GM12878 (cell line): ENCODE measurements around the gene MIPOL1. TPM values are rescaled to one million over a fixed set of nuclear protein-coding genes. Genes with fewer than 3 reads are reported as not detected.

ENCODE experiments used
- ATAC-seq: fragments of 200-7000 bp; cut with Tn5 transposase; 3 replicates; pipeline ENCODE4 v1.9.1; 2020; ENCODE audit warnings: mild to moderate bottlenecking, moderate library complexity
- BruUV-seq: library from RNA; stranded (reverse); fragments of 400-500 nt; replicated peaks from 2 replicates; lab custom pipeline; 2021; lab: Mats Ljungman, UMichigan
- CTCF ChIA-PET: fragments of 300-600 bp; sonication (Branson Sonifier 250); formaldehyde crosslinking; extraction: SDS; loops from one replicate; lab custom pipeline; 2021; ENCODE audit warnings: inconsistent platforms; lab: Yijun Ruan, JAX
- POLR2A ChIA-PET: fragments of 350-600 bp; formaldehyde crosslinking; extraction: SDS; loops from one replicate; lab custom pipeline; 2021; ENCODE audit warnings: inconsistent platforms; lab: Charles Lee
- RAD21 ChIA-PET: fragments of 300-600 bp; sonication (Branson Sonifier 250); formaldehyde crosslinking; loops from one replicate; lab custom pipeline; 2023; ENCODE audit warnings: antibody characterized with exemption; ENCODE audit not compliant: unreplicated experiment; lab: Charles Lee
- SMC1A ChIA-PET: fragments of 300-600 bp; sonication (Branson Sonifier 250); formaldehyde crosslinking; loops from one replicate; lab custom pipeline; 2023; ENCODE audit not compliant: unreplicated experiment, uncharacterized antibody; lab: Charles Lee
- DNase-seq: peaks from one replicate; pipeline ENCODE4 v3.0.0-alpha.2; 2011; ENCODE audit warnings: low read depth, low spot score
- FAIRE-seq: peaks from 3 replicates; lab custom pipeline; 2011; peaks lifted over from hg19 to GRCh38; lab: Jason Lieb, UNC
- H2AFZ ChIP-seq: 2 replicates; pipeline ENCODE4 v1.6.0; 2011; ENCODE audit warnings: low read depth, low read length, control low read depth; ENCODE audit not compliant: control insufficient read depth
- H3K27ac ChIP-seq: 2 replicates; pipeline ENCODE4 v1.5.1; 2011; ENCODE audit warnings: control low read depth; ENCODE audit not compliant: control insufficient read depth, insufficient read depth
- H3K27me3 ChIP-seq, 2 experiments: replicated peaks in 1 of 2; 2 replicates each; pipeline versions ENCODE4 v1.6.0 to v1.6.1; 2011; ENCODE audit warnings: low read length in 1 of 2; ENCODE audit not compliant: control insufficient read depth in 2 of 2, insufficient read depth in 2 of 2
- H3K36me3 ChIP-seq, 2 experiments: 2 replicates each; pipeline ENCODE4 v1.5.1; 2011; ENCODE audit warnings: low read length in 1 of 2; ENCODE audit not compliant: control insufficient read depth in 2 of 2, insufficient read depth in 2 of 2
- H3K4me1 ChIP-seq: 2 replicates; pipeline ENCODE4 v1.6.1; 2011; ENCODE audit warnings: mild to moderate bottlenecking, low read length, moderate library complexity, mixed read lengths; ENCODE audit not compliant: control insufficient read depth, insufficient read depth
- H3K4me2 ChIP-seq: 2 replicates; pipeline ENCODE4 v1.6.0; 2011; ENCODE audit warnings: control low read depth; ENCODE audit not compliant: control insufficient read depth, insufficient read depth
- H3K4me3 ChIP-seq: fragments of 200-600 bp; sonication (generic); 2 replicates; pipeline ENCODE4 v1.5.1; 2016
- H3K79me2 ChIP-seq: 2 replicates; pipeline ENCODE4 v1.6.0; 2011; ENCODE audit warnings: low read length; ENCODE audit not compliant: control insufficient read depth, insufficient read depth
- H3K9ac ChIP-seq: 2 replicates; pipeline ENCODE4 v1.8.0; 2011; ENCODE audit warnings: low read length, control low read depth, mixed read lengths; ENCODE audit not compliant: control insufficient read depth, insufficient read depth
- H3K9me3 ChIP-seq: replicated peaks from 3 replicates; pipeline ENCODE4 v1.5.1; 2011; ENCODE audit warnings: mild to moderate bottlenecking, low read length; ENCODE audit not compliant: control insufficient read depth, insufficient read depth
- H4K20me1 ChIP-seq: 2 replicates; pipeline ENCODE4 v1.6.0; 2011; ENCODE audit not compliant: control insufficient read depth, insufficient read depth
- CHD2 ChIP-seq: IDR thresholded peaks from 2 replicates; pipeline ENCODE4 v1.6.1; 2011; ENCODE audit warnings: low read depth, low read length, improper control_type of control experiment, borderline replicate concordance
- E4F1 ChIP-seq: fragments of 450-650 bp; IDR thresholded peaks from 2 replicates; pipeline ENCODE4 v1.6.1; 2018; ENCODE audit warnings: borderline replicate concordance, mild to moderate bottlenecking; ENCODE audit not compliant: partially characterized antibody
- FOXK2 ChIP-seq: fragments of 450-650 bp; IDR thresholded peaks from 2 replicates; pipeline ENCODE4 v1.6.1; 2017; ENCODE audit warnings: mild to moderate bottlenecking, moderate library complexity
- HDGF ChIP-seq: fragments of 450-650 bp; IDR thresholded peaks from 2 replicates; pipeline ENCODE4 v1.6.1; 2016; ENCODE audit warnings: antibody characterized with exemption
- JUNB ChIP-seq: IDR thresholded peaks from 2 replicates; pipeline ENCODE4 v1.6.1; 2016; ENCODE audit warnings: antibody characterized with exemption, mild to moderate bottlenecking
- NR2C2 ChIP-seq: IDR thresholded peaks from 2 replicates; pipeline ENCODE4 v1.6.1; 2011; ENCODE audit warnings: borderline replicate concordance, low read depth; ENCODE audit not compliant: control insufficient read depth, insufficient read length
- PAX8 ChIP-seq: fragments of 450-650 bp; IDR thresholded peaks from 2 replicates; pipeline ENCODE4 v1.6.1; 2017; ENCODE audit warnings: mild to moderate bottlenecking, moderate library complexity
- ZBTB11 ChIP-seq: fragments of 450-650 bp; formaldehyde crosslinking; IDR thresholded peaks from 2 replicates; pipeline ENCODE4 v1.5.0; 2022; ENCODE audit warnings: mild to moderate bottlenecking, missing genetic modification characterization
- ZBTB33 ChIP-seq: fragments of 450-650 bp; IDR thresholded peaks from 2 replicates; pipeline ENCODE4 v1.6.1; 2017; ENCODE audit warnings: mild to moderate bottlenecking
- WGBS: methylation state at CpG from one replicate; pipeline ENCODE4 v1.1.6; 2016; ENCODE audit warnings: low lambda C conversion rate; ENCODE audit not compliant: insufficient replicate concordance, insufficient coverage; ENCODE audit errors: missing lambda C conversion rate; 5-methylcytosine and 5-hydroxymethylcytosine counted together
- in situ Hi-C: fragments of 300-500 bp; cut with MboI; formaldehyde crosslinking; loops from 9 replicates; pipeline ENCODE4 v1.14.3; 2018; ENCODE audit warnings: mixed read lengths
- intact Hi-C: fragments of 100-400 bp; cut with micrococcal nuclease; formaldehyde crosslinking; loops from one replicate; pipeline ENCODE4 v1.14.2; 2022; ENCODE audit not compliant: unreplicated experiment
- polyA plus RNA-seq, 11 experiments: library from polyadenylated mRNA; depleted of rRNA in 4 of 11; unstranded in 6 of 11; stranded (reverse) in 5 of 11; fragments of >200 nt; fragmentation: Nextera tagmentation in 4 of 11; fragmentation: Illumina TruSeq in 1 of 11; extraction: Ambion mirVana in 4 of 11; extraction: Trizol in 1 of 11; gene quantifications; 1 replicate in 1 of 11; 2 replicates in 10 of 11; pipeline versions ENCODE4 v1.2.1 to v1.2.3, GENCODE V29; 2011 to 2016; ENCODE audit warnings: inconsistent platforms in 2 of 11, missing spikeins in 2 of 11, low read depth in 1 of 11
- total RNA-seq, 4 experiments: library from RNA; depleted of rRNA in 3 of 4; stranded (reverse); fragments of >200 nt in 3 of 4; fragmentation: Illumina TruSeq in 1 of 4; extraction: Trizol in 1 of 4; gene quantifications; 2 replicates each; pipeline versions ENCODE4 v1.2.1 to v1.2.3, GENCODE V29; 2013 to 2021

MIPOL1 gene
- total and polyA plus RNA-seq, 10 of the 15 experiments (the other 5 are each of a cell fraction or from before 2014, with no cell fraction given), result 0.06 TPM; not detected in 9

GRCh38 chr14:37401093-37401492, 203.4 kb downstream of the MIPOL1 start:
- FAIRE-seq, result no peak
- intact Hi-C loops, result no loop called here

GRCh38 chr14:37403626-37404025, 205.9 kb downstream of the MIPOL1 start:
- H3K36me3 ChIP-seq, result no peaks in the 10 kb centered on the region
- H3K9ac ChIP-seq, result no peak overlapping the region
- POLR2A ChIA-PET, result no interaction called here
- BruUV-seq, result no TSS peak
- no peak for FAIRE-seq
- SMC1A ChIA-PET, result no interaction called here
- intact Hi-C loops (no loop called here), in situ Hi-C loops (no loop called here)
- ATAC-seq, result no peak
- no peak for DNase-seq
- no peak overlapping the region for H3K27ac ChIP-seq
- no peaks in the 10 kb centered on the region for H4K20me1 ChIP-seq
- no peaks in the 10 kb centered on the region for H3K9me3 ChIP-seq
- no peaks in the 10 kb centered on the region for H3K79me2 ChIP-seq
- H2AFZ ChIP-seq, result no peak overlapping the region
- WGBS, result 0% methylated on average over 1 of the region's 1 CpG
- H3K4me3 ChIP-seq, result no peak overlapping the region
- no peaks in the 10 kb centered on the region for H3K4me1 ChIP-seq
- CTCF ChIA-PET, result no interaction called here
- H3K27me3 ChIP-seq, result no peaks in the 10 kb centered on the region
- no peak overlapping the region for H3K4me2 ChIP-seq
- RAD21 ChIA-PET, result no interaction called here
- no peak for TF ChIP-seq E4F1
- no peak for TF ChIP-seq NR2C2
- TF ChIP-seq ZBTB11 (CRISPR knock-in tag), result no peak
- TF ChIP-seq PAX8, result no peak
- TF ChIP-seq FOXK2, result no peak
- no peak for TF ChIP-seq JUNB

More at GRCh38 chr14:37401093-37401492, 203.4 kb downstream of the MIPOL1 start:
- Histone ChIP-seq H3K4me2 (no peak overlapping the region), H3K4me3 (no peak overlapping the region), H3K27me3 (no peaks in the 10 kb centered on the region), H3K9me3 (no peaks in the 10 kb centered on the region), H2AFZ (no peak overlapping the region), H3K36me3 (no peaks in the 10 kb centered on the region), H4K20me1 (no peaks in the 10 kb centered on the region), H3K4me1 (no peaks in the 10 kb centered on the region), H3K9ac (no peak overlapping the region), H3K79me2 (no peaks in the 10 kb centered on the region)
- in situ Hi-C loops, result no loop called here
- no TSS peak for BruUV-seq
- ChIA-PET SMC1A (no interaction called here), POLR2A (no interaction called here), RAD21 (no interaction called here), CTCF (no interaction called here)
- DNase-seq (no peak), ATAC-seq (no peak)
- 0% methylated on average over 1 of the region's 1 CpG for WGBS
- TF ChIP-seq HDGF (no peak), ZBTB33 (no peak), CHD2 (no peak)
- TF ChIP-seq, all 136 proteins: peak for 0
- H3K27ac ChIP-seq, result no peak overlapping the region
